Activated naive CD4-positive, alpha-beta T cell treated with anti-CD3 and anti-CD28 coated beads, Interleukin-2, amount 50 U/mL, for 72 hours (primary cell): ENCODE measurements around the gene TCF19. TPM values are rescaled to one million over a fixed set of nuclear protein-coding genes. Genes with fewer than 3 reads are reported as not detected.

Experiments used
- ATAC-seq, 2 donors: fragments of 150-1000 bp; cut with Tn5 transposase; 2 replicates each; pipeline ENCODE4 v1.10.0; 2021; ENCODE audit warnings: mild to moderate bottlenecking in 2 of 2, moderate library complexity in 2 of 2
- DNase-seq, 2 donors: peaks; one replicate each; pipeline ENCODE4 v3.0.0; 2021 to 2022; ENCODE audit warnings: low spot score in 2 of 2
- H3K27ac Mint-ChIP-seq, 2 donors: one replicate each; pipeline ENCODE4 v1.8.0; 2022; ENCODE audit warnings: mild to moderate bottlenecking in 2 of 2, mixed read lengths in 2 of 2
- H3K36me3 Mint-ChIP-seq, 2 donors: one replicate each; pipeline ENCODE4 v1.8.0; 2022; ENCODE audit warnings: mixed read lengths in 2 of 2
- H3K9me3 Mint-ChIP-seq, 2 donors: one replicate each; pipeline ENCODE4 v1.8.0; 2022; ENCODE audit warnings: mixed read lengths in 2 of 2
- total RNA-seq, 2 donors: library from RNA; stranded (reverse); gene quantifications; one replicate each; pipeline ENCODE4 v1.2.3, GENCODE V29; 2022

Gene TCF19
- total RNA-seq, 2 donors from 2014 or later, result 93.3 to 100 TPM

DNA sequence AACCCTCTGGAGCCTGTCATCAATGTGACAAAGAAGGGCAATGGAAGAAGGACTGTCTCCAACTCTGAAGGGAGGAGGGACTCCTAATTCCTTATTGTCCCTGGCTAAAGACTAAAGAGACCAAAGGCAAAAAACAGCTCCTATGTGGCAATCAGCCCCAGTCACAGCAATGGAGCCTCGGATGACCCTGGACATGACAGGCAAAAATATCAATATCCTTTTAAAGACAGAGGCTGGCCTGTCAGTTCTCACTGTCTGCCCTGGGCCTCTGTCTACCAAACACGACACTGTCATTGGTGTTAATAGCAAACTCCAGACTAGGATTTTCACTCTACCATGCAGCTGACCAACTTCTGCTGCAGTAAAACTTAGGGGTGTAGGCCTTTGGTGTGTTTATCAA lies 50.1 kb downstream of the TCF19 start:
- no peak overlapping the region for H3K27ac Mint-ChIP-seq
- ATAC-seq, result no peak
- no peaks in the 10 kb centered on the region for H3K9me3 Mint-ChIP-seq
- no peak for DNase-seq
- H3K36me3 Mint-ChIP-seq, result peaks cover 0 to 7% of the 10 kb centered on the region in 2 donors

DNA sequence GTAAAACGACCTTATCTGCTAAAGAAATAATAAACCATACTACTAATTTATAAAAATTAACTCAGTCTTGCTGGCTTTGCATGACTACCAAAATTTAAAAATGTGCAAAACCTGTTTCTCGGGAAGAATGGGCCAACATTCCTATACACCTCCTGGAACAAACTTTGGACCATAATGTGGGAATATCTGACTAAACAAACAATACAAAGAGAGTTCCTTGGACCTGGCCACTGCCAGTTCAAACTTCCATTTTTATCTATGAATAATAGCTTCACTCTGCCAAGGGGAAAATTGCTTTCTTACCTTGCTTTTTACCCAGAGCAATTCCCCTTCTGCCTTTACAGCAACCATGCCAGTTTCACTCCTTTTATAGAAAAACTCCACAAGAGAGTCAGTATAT lies 50.7 kb downstream of the TCF19 start:
- H3K36me3 Mint-ChIP-seq, result peaks cover 0 to 7% of the 10 kb centered on the region in 2 donors
- ATAC-seq (no peak), DNase-seq (no peak)
- no peaks in the 10 kb centered on the region for H3K9me3 Mint-ChIP-seq
- H3K27ac Mint-ChIP-seq, result no peak overlapping the region

DNA sequence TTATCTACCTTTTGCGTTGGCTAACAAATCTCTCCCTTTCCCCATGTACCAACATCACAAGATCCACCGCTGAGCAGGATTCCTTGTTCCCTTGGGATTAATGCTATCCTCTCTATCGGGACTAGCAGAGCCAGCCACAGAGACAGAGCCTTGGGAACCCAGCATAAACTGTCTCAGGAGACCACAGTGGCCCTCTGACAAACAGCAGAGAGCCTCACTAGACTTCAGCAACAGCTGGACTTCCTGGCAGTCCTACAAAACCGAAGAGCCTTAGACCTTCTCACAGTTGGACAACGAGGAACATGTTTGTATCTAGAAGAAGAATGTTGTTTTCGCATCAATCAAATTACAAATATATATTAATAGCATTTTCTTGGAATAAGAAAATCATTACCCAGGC lies 51.7 kb downstream of the TCF19 start:
- Mint-ChIP-seq H3K9me3 (no peaks in the 10 kb centered on the region), H3K27ac (no peak overlapping the region), H3K36me3 (peaks cover 0 to 7% of the 10 kb centered on the region in 2 donors)
- ATAC-seq (no peak), DNase-seq (no peak)

DNA sequence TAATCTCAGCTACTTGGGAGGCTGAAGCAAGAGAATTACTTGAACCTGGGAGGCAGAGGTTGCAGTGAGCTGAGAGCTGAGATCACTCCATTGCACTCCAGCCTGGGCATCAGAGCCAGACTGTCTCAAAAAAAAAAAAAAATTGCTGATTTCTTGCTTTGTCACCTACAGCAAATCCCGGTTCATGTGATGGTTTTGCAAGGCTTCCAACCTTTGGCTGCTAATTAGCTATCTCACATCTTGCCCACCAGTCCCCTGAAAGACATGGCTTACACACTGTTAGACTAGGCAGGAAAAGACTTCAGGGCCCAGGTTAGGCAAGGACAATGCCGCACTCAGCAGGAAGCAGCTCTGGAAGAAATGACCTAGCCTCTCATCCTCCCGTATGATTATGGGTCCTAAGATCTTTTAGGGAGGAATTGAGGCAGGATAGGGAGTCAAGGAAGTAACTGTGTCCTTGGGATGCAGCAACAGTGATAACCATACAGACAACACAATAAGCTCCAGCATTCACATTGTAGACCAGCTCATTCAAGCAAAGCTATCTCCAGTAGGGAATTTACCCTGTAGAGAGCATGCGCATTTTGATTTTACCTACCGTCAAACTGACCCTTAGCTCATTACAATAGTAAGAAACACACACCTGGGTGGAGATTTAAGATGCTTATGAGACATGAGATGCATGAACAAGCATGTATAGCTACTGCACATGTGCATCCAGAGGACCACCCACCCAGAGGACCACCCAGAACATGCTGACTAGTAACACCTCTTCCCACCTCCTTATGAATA lies 52.5 kb downstream of the TCF19 start:
- no peak for DNase-seq
- H3K9me3 Mint-ChIP-seq, result peaks cover 0 to 1% of the 10 kb centered on the region in 2 donors
- no peak overlapping the region for H3K27ac Mint-ChIP-seq
- ATAC-seq, result no peak
- H3K36me3 Mint-ChIP-seq, result peaks cover 1 to 3% of the 10 kb centered on the region in 2 donors

Other genes with a start within 250 kb of the TCF19 start
- 10 to 100 TPM; 55.1 to 55.7 TPM for gene VARS2, start 244.4 kb upstream of the TCF19 start, total RNA-seq
- gene SFTA2, start 226.4 kb upstream of the TCF19 start, total RNA-seq, result not detected
- not detected for gene MUCL3, start 217.6 kb upstream of the TCF19 start, total RNA-seq
- not detected for gene MUC21, start 174.9 kb upstream of the TCF19 start, total RNA-seq
- gene MUC22, start 148.1 kb upstream of the TCF19 start, total RNA-seq, result not detected
- not detected for gene C6orf15, start 46.0 kb upstream of the TCF19 start, total RNA-seq
- gene PSORS1C1, start 43.8 kb upstream of the TCF19 start, total RNA-seq, result 1 to 10 TPM in 1 of 2 donors, under 1 TPM in 1; 0.41 to 3.2 TPM
- not detected for gene CDSN, start 38.1 kb upstream of the TCF19 start, total RNA-seq
- not detected for gene PSORS1C2, start 19.5 kb upstream of the TCF19 start, total RNA-seq
- 10 to 100 TPM; 73.5 to 86.2 TPM for gene CCHCR1, start 787 bp upstream of the TCF19 start, total RNA-seq
- under 1 TPM in 1 of 2 donors, not detected in 1; 0.59 TPM for gene POU5F1, start 12.1 kb downstream of the TCF19 start, total RNA-seq
- gene HLA-C, start 113.5 kb downstream of the TCF19 start, total RNA-seq, result 1,000 to 10,000 TPM in 1 of 2 donors, 100 to 1,000 TPM in 1; 501 to 2,234 TPM
- 1,000 to 10,000 TPM; 2,668 to 4,981 TPM for gene HLA-B, start 198.6 kb downstream of the TCF19 start, total RNA-seq
- 10 to 100 TPM; 11.0 to 24.2 TPM for gene MICA, start 245.0 kb downstream of the TCF19 start, total RNA-seq